Vagina (tissue), 2 donors: Measurements from ENCODE around the gene R3HDM4. TPM values are rescaled to one million over a fixed set of nuclear protein-coding genes. Genes with fewer than 3 reads are reported as not detected.
"Not testable (repeated sequence)": the region's sequence is repeated elsewhere in the genome, so short reads cannot be mapped to it uniquely, and the experiment has no call there.

Source experiments
- DNase-seq, 2 donors: peaks; one replicate each; pipeline ENCODE4 v3.0.0-alpha.2; 2017; ENCODE audit errors: extremely low spot score in 2 of 2
- H3K27ac ChIP-seq: fragments of 200-600 bp; sonication (generic); one replicate; pipeline ENCODE4 v1.5.1; 2019
- H3K27me3 ChIP-seq: fragments of 200-600 bp; sonication (generic); one replicate; pipeline ENCODE4 v1.5.1; 2019
- H3K36me3 ChIP-seq, 2 donors: fragments of 200-600 bp; sonication (generic); one replicate each; pipeline ENCODE4 v1.5.1; 2017 to 2019
- H3K4me1 ChIP-seq: fragments of 200-600 bp; sonication (generic); one replicate; pipeline ENCODE4 v1.5.1; 2019
- H3K4me3 ChIP-seq, 2 donors: fragments of 200-600 bp; sonication (generic); 1 replicate in 1 of 2; 2 replicates in 1 of 2; pipeline ENCODE4 v1.5.1; 2016 to 2019
- H3K9me3 ChIP-seq: fragments of 200-600 bp; sonication (generic); one replicate; pipeline ENCODE4 v1.5.1; 2019
- CTCF ChIP-seq, 3 experiments: fragments of 450-650 bp in 2 of 3; fragments of 200-600 bp in 1 of 3; sonication (generic) in 1 of 3; IDR thresholded peaks; one replicate each; pipeline ENCODE4 v1.5.1; 2017 to 2019; ENCODE audit warnings: antibody characterized with exemption in 3 of 3, mild to moderate bottlenecking in 2 of 3, moderate library complexity in 2 of 3
- POLR2A ChIP-seq, 2 donors: fragments of 450-650 bp; IDR thresholded peaks; one replicate each; pipeline ENCODE4 v1.6.1; 2017; ENCODE audit warnings: antibody characterized with exemption in 2 of 2, mild to moderate bottlenecking in 2 of 2, moderate library complexity in 2 of 2
- POLR2AphosphoS5 ChIP-seq, 2 donors: sonication (generic); formaldehyde crosslinking; IDR thresholded peaks; one replicate each; pipeline ENCODE4 v1.9.0; 2017; ENCODE audit warnings: antibody characterized with exemption in 2 of 2, mild to moderate bottlenecking in 2 of 2, low read depth in 1 of 2; ENCODE audit not compliant: insufficient read depth in 1 of 2
- intact Hi-C: fragments of 100-400 bp; cut with DNase I; formaldehyde crosslinking; loops from one replicate; pipeline ENCODE4 v1.15.1; 2023
- total RNA-seq: library from RNA; depleted of rRNA; stranded (reverse); fragments of >200 nt; gene quantifications from one replicate; pipeline ENCODE4 v1.2.3, GENCODE V29; 2016

Gene R3HDM4
- total RNA-seq, 1 donor from 2014 or later = 41.3 TPM

GRCh38 chr19:883661-884211 lies 29.3 kb downstream of the R3HDM4 start:
- intact Hi-C loops = no loop called here
- H3K27me3 ChIP-seq = no peaks in the 10 kb centered on the region
- H3K9me3 ChIP-seq = no peaks in the 10 kb centered on the region
- no peak overlapping the region for H3K27ac ChIP-seq
- peaks cover 3 to 78% of the 10 kb centered on the region in 2 donors for H3K36me3 ChIP-seq
- H3K4me3 ChIP-seq = no peak overlapping the region
- no peak for DNase-seq
- TF ChIP-seq POLR2A (IDR thresholded peaks at IDR 0.05) (no peak), POLR2AphosphoS5 (IDR thresholded peaks at IDR 0.05; ENCODE audit: insufficient read depth in 1 of 2, low read depth in 1 of 2) (no peak), CTCF (IDR thresholded peaks at IDR 0.05) (no peak)
- no peaks in the 10 kb centered on the region for H3K4me1 ChIP-seq

GRCh38 chr19:882871-883497 lies 30.0 kb downstream of the R3HDM4 start:
- H3K27me3 ChIP-seq = no peaks in the 10 kb centered on the region
- no peaks in the 10 kb centered on the region for H3K4me1 ChIP-seq
- intact Hi-C loops = no loop called here
- TF ChIP-seq CTCF (IDR thresholded peaks at IDR 0.05) (no peak), POLR2AphosphoS5 (IDR thresholded peaks at IDR 0.05; ENCODE audit: insufficient read depth in 1 of 2, low read depth in 1 of 2) (no peak), POLR2A (IDR thresholded peaks at IDR 0.05) (no peak)
- H3K27ac ChIP-seq = no peak overlapping the region
- no peaks in the 10 kb centered on the region for H3K9me3 ChIP-seq
- no peak overlapping the region for H3K4me3 ChIP-seq
- H3K36me3 ChIP-seq = peaks cover 3 to 71% of the 10 kb centered on the region in 2 donors
- no peak for DNase-seq

GRCh38 chr19:881385-882071 lies 31.5 kb downstream of the R3HDM4 start:
- H3K4me3 ChIP-seq = no peak overlapping the region
- H3K9me3 ChIP-seq = no peaks in the 10 kb centered on the region
- H3K4me1 ChIP-seq = no peaks in the 10 kb centered on the region
- intact Hi-C loops = no loop called here
- no peak overlapping the region for H3K27ac ChIP-seq
- no peaks in the 10 kb centered on the region for H3K27me3 ChIP-seq
- DNase-seq = no peak
- H3K36me3 ChIP-seq = peaks cover 3 to 74% of the 10 kb centered on the region in 2 donors
- TF ChIP-seq CTCF (IDR thresholded peaks at IDR 0.05) = no peak
- no peak for TF ChIP-seq POLR2A (IDR thresholded peaks at IDR 0.05)
- TF ChIP-seq POLR2AphosphoS5 (IDR thresholded peaks at IDR 0.05; ENCODE audit: insufficient read depth in 1 of 2, low read depth in 1 of 2) = no peak

- Histone ChIP-seq H3K36me3 (peaks cover 3 to 72% of the 10 kb centered on the region in 2 donors), H3K27ac (no peak overlapping the region), H3K9me3 (no peaks in the 10 kb centered on the region), H3K4me1 (no peaks in the 10 kb centered on the region), H3K4me3 (no peak overlapping the region), H3K27me3 (no peaks in the 10 kb centered on the region)
- intact Hi-C loops = no loop called here
- TF ChIP-seq POLR2A (IDR thresholded peaks at IDR 0.05) (no peak), POLR2AphosphoS5 (IDR thresholded peaks at IDR 0.05; ENCODE audit: insufficient read depth in 1 of 2, low read depth in 1 of 2) (no peak), CTCF (IDR thresholded peaks at IDR 0.05) (no peak)
- DNase-seq = no peak
Measured at GRCh38 chr19:879711-880438, 33.1 kb downstream of the R3HDM4 start.

GRCh38 chr19:878751-879561 lies 34.1 kb downstream of the R3HDM4 start:
- H3K4me1 ChIP-seq, H3K4me3 ChIP-seq, H3K9me3 ChIP-seq, H3K27me3 ChIP-seq, H3K27ac ChIP-seq, intact Hi-C loops, DNase-seq: not testable (repeated sequence)
- peaks cover 3 to 65% of the 10 kb centered on the region in 2 donors for H3K36me3 ChIP-seq

- H3K27me3 ChIP-seq, DNase-seq, H3K4me1 ChIP-seq, intact Hi-C loops, H3K4me3 ChIP-seq, H3K27ac ChIP-seq, H3K9me3 ChIP-seq: not testable (repeated sequence)
- peaks cover 3 to 62% of the 10 kb centered on the region in 2 donors for H3K36me3 ChIP-seq
Measured at GRCh38 chr19:877992-878660, 34.9 kb downstream of the R3HDM4 start.
